B cell (primary cell): ENCODE measurements around the gene TAX1BP3. TPM values are rescaled to one million over a fixed set of nuclear protein-coding genes. Genes with fewer than 3 reads are reported as not detected.
A peak's percentile ranks its signal among the peaks of the same experiment; 100 is the strongest.

Experiments used
- ATAC-seq: fragments of 200-7000 bp; cut with Tn5 transposase; one replicate; pipeline ENCODE4 v1.10.0; 2021; ENCODE audit warnings: low read depth, mild to moderate bottlenecking, moderate number of reproducible peaks, moderate library complexity
- CTCF ChIA-PET: fragments of 350-600 bp; sonication (Branson Sonifier 250); formaldehyde crosslinking; loops from one replicate; lab custom pipeline; 2021; ENCODE audit warnings: antibody characterized with exemption, inconsistent platforms; lab: Charles Lee
- POLR2A ChIA-PET: fragments of 350-600 bp; sonication (Branson Sonifier 250); formaldehyde crosslinking; loops from one replicate; lab custom pipeline; 2021; ENCODE audit warnings: antibody characterized with exemption; lab: Charles Lee
- DNase-seq: peaks from one replicate; pipeline ENCODE4 v3.0.0; 2013
- H2AFZ ChIP-seq: 2 replicates; pipeline ENCODE4 v1.6.1; 2012; ENCODE audit warnings: mild to moderate bottlenecking, low read depth, low read length; ENCODE audit not compliant: insufficient read depth, poor library complexity, severe bottlenecking
- H3K27ac ChIP-seq, 2 donors: 1 replicate in 1 of 2; 2 replicates in 1 of 2; pipeline ENCODE4 v1.5.1; 2012 to 2013; ENCODE audit warnings: low read length in 2 of 2, mild to moderate bottlenecking in 2 of 2, moderate library complexity in 1 of 2
- H3K27me3 ChIP-seq, 4 experiments: fragments of 200-600 bp in 1 of 4; sonication (generic) in 1 of 4; replicated peaks in 1 of 4; 1 replicate in 2 of 4; 2 replicates in 2 of 4; pipeline versions ENCODE4 v1.6.1 to v1.7.0; 2013 to 2016; ENCODE audit warnings: low read length in 3 of 4, mild to moderate bottlenecking in 2 of 4, mixed read lengths in 1 of 4, moderate library complexity in 1 of 4; ENCODE audit not compliant: insufficient read depth in 4 of 4, control insufficient read depth in 3 of 4; ENCODE audit errors: control extremely low read depth in 1 of 4
- H3K36me3 ChIP-seq, 2 experiments: replicated peaks in 1 of 2; 1 replicate in 1 of 2; 2 replicates in 1 of 2; pipeline versions ENCODE4 v1.6.1 to v1.7.1; 2013; ENCODE audit warnings: low read length in 1 of 2; ENCODE audit not compliant: insufficient read depth in 2 of 2, control insufficient read depth in 1 of 2; ENCODE audit errors: control extremely low read depth in 1 of 2, extremely low read depth in 1 of 2
- H3K4me1 ChIP-seq, 2 donors: fragments of 200-600 bp in 1 of 2; sonication (generic) in 1 of 2; 1 replicate in 1 of 2; 2 replicates in 1 of 2; pipeline versions ENCODE4 v1.5.1 to v1.6.1; 2013 to 2017; ENCODE audit warnings: low read length in 2 of 2; ENCODE audit not compliant: control insufficient read depth in 2 of 2, insufficient read depth in 2 of 2
- H3K4me2 ChIP-seq: replicated peaks from 2 replicates; pipeline ENCODE3; 2012; ENCODE audit warnings: mild to moderate bottlenecking, low read depth, low read length; ENCODE audit not compliant: poor library complexity, severe bottlenecking
- H3K4me3 ChIP-seq, 5 experiments: fragments of 200-600 bp in 1 of 5; sonication (generic) in 1 of 5; 1 replicate in 3 of 5; 2 replicates in 2 of 5; pipeline versions ENCODE4 v1.5.1 to v1.7.0; 2011 to 2016; ENCODE audit warnings: low read length in 4 of 5, mild to moderate bottlenecking in 4 of 5, low read depth in 2 of 5, control low read depth in 1 of 5, moderate library complexity in 1 of 5; ENCODE audit not compliant: insufficient read depth in 1 of 5; ENCODE audit errors: control extremely low read depth in 1 of 5, extremely low read depth in 1 of 5
- H3K79me2 ChIP-seq: fragments of 200-600 bp; sonication (generic); one replicate; pipeline ENCODE4 v1.6.0; 2016; ENCODE audit warnings: low read length; ENCODE audit not compliant: control insufficient read depth, insufficient read depth
- H3K9ac ChIP-seq: fragments of 200-600 bp; sonication (generic); 2 replicates; pipeline ENCODE4 v1.6.1; 2017; ENCODE audit warnings: mild to moderate bottlenecking, low read length, moderate library complexity
- H3K9me3 ChIP-seq, 3 donors: one replicate each; pipeline versions ENCODE4 v1.6.1 to v1.7.1; 2013; ENCODE audit warnings: low read length in 2 of 3; ENCODE audit not compliant: control insufficient read depth in 2 of 3, insufficient read depth in 1 of 3; ENCODE audit errors: control extremely low read depth in 1 of 3
- H4K20me1 ChIP-seq: 2 replicates; pipeline ENCODE4 v1.6.0; 2012; ENCODE audit warnings: mild to moderate bottlenecking, low read length; ENCODE audit not compliant: insufficient read depth, control insufficient read depth, poor library complexity, severe bottlenecking
- H3K27ac Mint-ChIP-seq: one replicate; pipeline ENCODE4 v1.8.0; 2021; ENCODE audit warnings: mixed read lengths
- H3K27me3 Mint-ChIP-seq: one replicate; pipeline ENCODE4 v1.8.0; 2021; ENCODE audit warnings: mixed read lengths
- H3K4me1 Mint-ChIP-seq: one replicate; pipeline ENCODE4 v1.8.0; 2021; ENCODE audit warnings: mixed read lengths
- H3K4me3 Mint-ChIP-seq: one replicate; pipeline ENCODE4 v1.8.0; 2021; ENCODE audit warnings: mixed read lengths
- H3K9me3 Mint-ChIP-seq: one replicate; pipeline ENCODE4 v1.8.0; 2022; ENCODE audit warnings: mixed read lengths; ENCODE audit not compliant: insufficient read depth
- CTCF ChIP-seq: fragments of 200-600 bp; IDR thresholded peaks from one replicate; pipeline ENCODE4 v1.8.0; 2022; ENCODE audit warnings: antibody characterized with exemption, mild to moderate bottlenecking
- EZH2 ChIP-seq: IDR thresholded peaks from 2 replicates; pipeline ENCODE4 v1.6.1; 2012; ENCODE audit warnings: borderline replicate concordance, low read depth, mild to moderate bottlenecking, moderate library complexity, low read length; ENCODE audit not compliant: insufficient read depth, poor library complexity, severe bottlenecking
- WGBS: methylation state at CpG from one replicate; pipeline ENCODE4 v1.1.5; 2013; ENCODE audit warnings: missing lambda C conversion rate; ENCODE audit not compliant: insufficient coverage; 5-methylcytosine and 5-hydroxymethylcytosine counted together
- intact Hi-C: fragments of 100-400 bp; cut with micrococcal nuclease; formaldehyde crosslinking; loops from one replicate; pipeline ENCODE4 v1.10.0; 2022
- polyA plus RNA-seq: library from polyadenylated mRNA; depleted of rRNA; stranded (reverse); fragments of >200 nt; gene quantifications from 2 replicates; pipeline ENCODE4 v1.2.3, GENCODE V29; 2012
- total RNA-seq, 2 donors: library from RNA; stranded (reverse); fragments of 120-200 nt in 1 of 2; gene quantifications; 1 replicate in 1 of 2; 2 replicates in 1 of 2; pipeline versions ENCODE4 v1.2.3 to v1.2.4, GENCODE V29; 2013 to 2022

Gene TAX1BP3
- total and polyA plus RNA-seq, 2 donors (not counting 1 experiment from before 2014, with no cell fraction given): 17.7 to 22.1 TPM

GRCh38 chr17:3678095-3678820, 9.9 kb upstream of the TAX1BP3 start:
- TF ChIP-seq EZH2: no peak
- TF ChIP-seq CTCF: no peak
- H3K79me2 ChIP-seq: peaks cover 29% of the 10 kb centered on the region
- Mint-ChIP-seq H3K4me3 (no peak overlapping the region), H3K9me3 (no peaks in the 10 kb centered on the region), H3K4me1 (peaks cover 26% of the 10 kb centered on the region), H3K27me3 (no peaks in the 10 kb centered on the region), H3K27ac (peak overlapping the region; percentile 64)
- H3K4me2 ChIP-seq: no peak overlapping the region
- H4K20me1 ChIP-seq: peaks cover 63% of the 10 kb centered on the region
- H3K4me3 ChIP-seq: no peak overlapping the region
- H3K4me1 ChIP-seq: peaks cover 3 to 25% of the 10 kb centered on the region in 2 donors
- ATAC-seq (no peak), DNase-seq (no peak)
- no peak overlapping the region for H2AFZ ChIP-seq
- H3K36me3 ChIP-seq: peaks cover 0 to 59% of the 10 kb centered on the region in 2 experiments
- H3K27me3 ChIP-seq: no peaks in the 10 kb centered on the region
- ChIA-PET POLR2A (interaction anchor here (1.0 kb wide), 1 partner anchor 59 kb away, joined by 3 read pairs; no protein-coding TSS in a partner anchor), CTCF (interaction anchor here (0.9 to 3.0 kb wide), 8 partner anchors 13 to 149 kb away, joined by 3 to 18 read pairs (median 7); partner anchors contain the start of gene HASPIN)
- no peak overlapping the region for H3K27ac ChIP-seq
- no peak overlapping the region for H3K9ac ChIP-seq
- WGBS: 91% methylated on average over 16 of the region's 16 CpGs
- intact Hi-C loops: no loop called here
- no peaks in the 10 kb centered on the region for H3K9me3 ChIP-seq

- Histone ChIP-seq H3K36me3 (peaks cover 0 to 39% of the 10 kb centered on the region in 2 experiments), H3K4me1 (peaks cover 0 to 1% of the 10 kb centered on the region in 2 donors), H3K4me2 (no peak overlapping the region), H4K20me1 (peaks cover 55% of the 10 kb centered on the region), H3K4me3 (no peak overlapping the region), H3K27ac (no peak overlapping the region), H3K9ac (no peak overlapping the region), H3K79me2 (peaks cover 6% of the 10 kb centered on the region), H3K27me3 (no peaks in the 10 kb centered on the region), H3K9me3 (no peaks in the 10 kb centered on the region), H2AFZ (no peak overlapping the region)
- CTCF ChIA-PET: interaction anchor here (2.9 kb wide), 1 partner anchor 62 kb away, joined by 13 read pairs; no protein-coding TSS in a partner anchor
- intact Hi-C loops: no loop called here
- Mint-ChIP-seq H3K4me1 (peaks cover 14% of the 10 kb centered on the region), H3K27ac (peak overlapping the region; percentile 56), H3K27me3 (no peaks in the 10 kb centered on the region), H3K4me3 (no peak overlapping the region), H3K9me3 (no peaks in the 10 kb centered on the region)
- DNase-seq (no peak), ATAC-seq (no peak)
- WGBS: 90% methylated on average over 10 of the region's 11 CpGs
- POLR2A ChIA-PET: interaction anchor here (1.6 kb wide), 1 partner anchor 48 kb away, joined by 3 read pairs; the partner anchor contains the start of gene HASPIN
- TF ChIP-seq EZH2 (no peak), CTCF (no peak)
Observed at GRCh38 chr17:3675886-3676285, 7.5 kb upstream of the TAX1BP3 start.
